ENCODE results near the gene MELK.

Gene MELK

DNA sequence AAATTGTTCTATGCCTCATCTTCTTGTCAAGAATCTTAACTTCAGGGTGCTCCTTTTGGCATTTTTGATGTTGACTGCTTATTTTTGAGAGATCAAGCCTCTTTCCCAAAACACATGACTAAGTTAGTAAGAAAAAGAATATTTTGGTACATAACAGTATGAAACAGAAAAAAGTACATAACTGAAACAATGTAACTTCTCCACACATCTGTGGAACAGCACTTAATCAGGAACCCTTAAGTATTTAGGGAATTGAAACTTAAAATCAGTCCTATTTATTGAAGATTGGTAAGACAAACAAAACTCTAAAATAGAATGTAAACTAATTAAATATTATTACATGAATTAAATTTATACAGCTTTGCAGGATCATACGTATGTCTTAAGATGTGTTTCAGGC is 103.4 kb downstream of the MELK start:
- DNase-seq, result no peak

- DNase-seq, result no peak
Measured at GRCh38 chr9:36676778-36677485, 104.2 kb downstream of the MELK start.

DNA sequence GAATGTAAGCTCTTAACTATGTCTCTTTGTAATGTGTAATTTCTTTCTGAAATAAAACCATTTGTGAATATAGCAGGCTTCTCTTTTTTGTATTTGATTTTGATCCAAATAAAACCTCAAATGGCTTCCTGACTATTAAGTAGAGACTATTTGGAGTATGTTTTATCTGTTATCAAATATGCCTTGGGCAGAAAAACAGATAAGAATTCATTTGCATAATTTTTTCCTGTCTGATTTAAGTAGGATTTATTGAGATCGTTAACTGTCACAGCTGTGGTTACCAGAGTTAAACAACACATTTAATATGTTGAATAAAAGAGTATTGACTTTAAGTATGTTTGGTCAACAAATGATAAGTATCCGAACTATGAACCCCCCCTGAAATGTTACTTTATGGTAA is 104.9 kb downstream of the MELK start:
- DNase-seq, result no peak

DNA sequence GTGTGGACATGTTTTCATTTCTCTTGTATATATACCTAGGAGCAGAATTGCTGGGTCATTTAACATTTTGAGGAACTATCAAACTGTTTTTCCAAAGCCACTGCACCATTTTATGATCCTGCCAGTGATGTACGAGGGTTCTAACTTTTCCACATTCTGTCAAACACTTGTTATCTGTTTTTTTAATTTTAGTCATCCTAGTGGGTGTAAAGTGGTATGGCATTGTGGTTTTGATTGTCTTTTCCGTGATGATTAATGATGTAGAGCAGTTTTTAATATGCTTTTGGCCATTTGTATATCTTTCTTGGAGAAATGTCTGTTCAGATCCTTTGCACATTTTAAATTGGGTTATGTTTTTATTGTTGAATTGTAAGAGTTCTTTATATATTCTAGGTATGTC is 107.0 kb downstream of the MELK start:
- DNase-seq, result no peak

DNA sequence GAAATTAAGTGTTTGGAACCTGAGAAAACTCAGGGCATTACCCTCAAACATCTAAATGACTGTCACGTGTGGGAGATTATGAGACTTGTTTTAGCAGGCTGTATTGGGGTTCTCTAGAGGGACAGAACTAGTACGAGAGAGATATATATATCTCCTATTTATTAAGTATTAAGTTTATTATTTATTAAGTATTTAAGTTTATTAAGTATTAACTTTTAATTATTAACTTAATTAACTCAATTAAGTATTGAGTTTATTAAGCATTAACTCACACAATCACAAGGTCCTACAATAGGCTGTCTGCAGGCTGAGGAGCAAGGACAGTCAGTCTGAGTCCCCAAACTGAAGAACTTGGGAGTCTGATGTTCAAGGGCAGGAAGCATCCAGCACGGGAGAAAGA is 113.8 kb downstream of the MELK start:
- DNase-seq, result no peak

DNA sequence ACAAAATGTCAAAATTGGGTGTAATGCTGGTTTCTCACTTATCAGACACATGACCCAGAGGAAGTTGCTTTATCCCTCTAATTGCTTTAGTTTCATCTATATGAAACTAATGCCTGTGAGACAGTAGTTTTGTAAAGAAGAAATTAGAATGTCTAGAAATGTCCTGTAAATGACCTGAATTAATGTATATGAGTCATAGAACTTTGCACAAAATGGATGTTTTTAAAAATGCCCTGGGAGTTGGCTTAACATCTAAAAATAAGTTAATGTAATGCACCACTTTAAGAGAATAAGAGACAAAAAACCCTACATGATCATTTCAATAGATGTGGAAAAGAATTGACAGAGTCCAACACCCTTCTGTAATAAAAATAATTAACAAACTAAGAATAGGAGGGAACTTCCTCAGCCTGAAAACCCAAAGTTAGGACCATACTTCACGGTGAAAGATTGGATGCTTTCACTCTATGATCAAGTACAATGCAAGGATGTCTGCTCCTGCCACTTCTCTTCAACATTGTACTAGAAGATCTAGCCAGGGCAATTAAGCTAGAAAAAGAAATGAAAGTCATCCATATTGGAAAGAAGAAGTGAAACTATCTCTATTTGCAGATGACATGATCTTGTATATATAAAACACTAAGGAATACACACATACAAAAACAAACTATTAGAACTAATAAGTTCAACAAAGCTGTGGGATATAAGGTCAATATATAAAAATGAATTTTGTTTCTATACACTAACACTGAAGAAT is 117.9 kb downstream of the MELK start:
- DNase-seq, result no peak

DNA sequence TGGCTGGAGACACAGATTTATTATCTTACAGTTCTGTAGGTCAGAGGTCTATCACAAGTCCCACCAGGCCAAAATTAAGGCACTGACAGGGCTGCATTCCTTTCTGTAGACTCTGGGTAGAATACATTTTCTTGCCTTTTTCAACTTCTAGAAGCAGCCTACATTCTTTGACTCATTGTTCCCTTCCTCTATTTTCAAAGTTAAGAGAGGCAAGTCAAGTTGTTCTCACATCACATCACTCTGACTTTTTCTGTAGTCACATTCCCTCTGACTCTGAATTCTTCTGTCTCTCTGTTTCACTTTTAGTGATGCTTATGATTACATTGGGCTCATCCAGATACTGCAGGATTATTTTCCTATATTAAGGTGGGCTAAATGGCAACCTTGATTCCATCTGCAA is 119.0 kb downstream of the MELK start:
- DNase-seq, result no peak

DNA sequence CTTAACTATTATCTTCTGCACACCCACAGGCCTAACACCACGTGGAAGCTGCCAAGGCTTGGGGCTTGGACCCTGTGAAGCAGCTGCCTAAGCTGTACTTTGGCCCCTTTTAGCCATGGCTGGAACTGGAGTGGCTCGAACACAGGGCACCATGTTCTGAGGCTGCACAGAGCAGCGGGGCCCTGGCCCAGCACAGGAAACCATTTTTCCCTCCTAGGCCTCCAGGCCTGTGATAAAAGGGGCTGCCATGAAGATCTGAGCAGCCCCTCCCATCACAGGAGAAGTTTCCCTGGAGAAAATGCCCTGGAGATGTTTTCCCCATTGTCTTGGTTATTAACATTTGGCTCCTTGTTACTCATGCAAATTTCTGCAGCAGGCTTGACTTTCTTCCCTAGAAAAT is 126.3 kb downstream of the MELK start:
- no peak for DNase-seq

DNA sequence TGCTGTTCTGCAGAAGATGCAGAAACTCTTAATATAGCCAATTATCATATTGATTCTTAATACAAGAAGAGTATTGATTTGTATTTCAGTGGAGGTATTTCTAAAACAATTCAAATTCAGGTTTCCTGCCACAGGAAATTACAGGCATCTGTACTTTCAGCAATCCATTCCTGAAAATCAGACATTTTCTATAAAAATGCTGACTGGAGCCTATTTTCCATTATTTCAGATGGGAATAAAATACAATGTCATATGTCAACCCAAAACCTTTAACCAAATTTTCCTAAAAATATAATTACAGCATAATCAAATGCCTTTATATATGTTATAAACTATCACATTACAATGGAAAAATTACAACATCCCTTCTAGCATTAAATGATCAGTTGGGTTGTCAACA is 131.5 kb downstream of the MELK start:
- DNase-seq, result no peak

DNA sequence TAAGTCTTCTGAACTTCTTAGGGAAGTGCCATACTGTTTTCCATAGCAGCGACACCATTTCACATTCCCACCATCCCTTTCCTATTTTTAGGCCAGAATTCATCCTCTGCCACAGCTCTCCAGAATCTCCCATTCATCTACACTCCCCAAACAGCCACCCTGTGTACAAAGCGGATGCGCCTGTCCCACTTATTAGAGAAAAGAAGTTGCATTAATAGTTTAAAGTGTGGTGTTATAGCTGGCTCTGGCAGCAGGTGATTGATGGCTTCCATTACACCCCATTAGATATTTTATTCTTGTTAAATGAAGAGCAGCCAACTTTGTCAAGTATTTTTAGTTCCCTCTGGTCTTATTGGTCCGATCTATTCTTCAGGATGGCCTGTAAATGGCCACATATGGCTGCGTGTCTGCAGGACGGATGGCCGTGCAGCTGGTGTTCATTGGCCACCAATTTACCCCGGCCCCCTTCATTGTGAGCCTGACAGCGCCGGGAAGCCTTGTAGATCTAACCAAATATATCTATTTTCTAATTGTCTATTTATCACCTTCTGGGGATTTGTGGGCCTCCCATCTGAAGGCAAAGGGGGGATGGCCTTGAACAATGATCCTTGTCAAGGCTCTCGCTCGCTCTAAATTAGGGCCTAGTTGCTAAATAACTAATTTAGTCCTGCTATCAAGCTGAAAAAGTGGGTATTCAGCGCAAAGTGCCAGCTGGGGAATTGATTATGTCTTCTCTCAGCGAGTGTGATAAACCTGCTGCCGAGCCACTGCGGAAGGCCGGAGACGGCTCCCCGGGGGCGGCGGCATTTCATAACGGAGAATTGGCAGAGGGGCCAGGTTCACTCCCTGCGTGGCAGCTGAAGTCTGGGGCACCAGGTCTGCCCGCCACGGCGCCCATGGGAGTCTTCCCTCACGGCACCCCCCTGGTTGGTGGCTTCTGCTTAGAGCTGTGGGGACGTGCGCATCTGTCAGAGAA is 141.1 kb downstream of the MELK start:
- no peak for DNase-seq

GRCh38 chr9:36716496-36716895 is 143.8 kb downstream of the MELK start:
- DNase-seq, result no peak

DNA sequence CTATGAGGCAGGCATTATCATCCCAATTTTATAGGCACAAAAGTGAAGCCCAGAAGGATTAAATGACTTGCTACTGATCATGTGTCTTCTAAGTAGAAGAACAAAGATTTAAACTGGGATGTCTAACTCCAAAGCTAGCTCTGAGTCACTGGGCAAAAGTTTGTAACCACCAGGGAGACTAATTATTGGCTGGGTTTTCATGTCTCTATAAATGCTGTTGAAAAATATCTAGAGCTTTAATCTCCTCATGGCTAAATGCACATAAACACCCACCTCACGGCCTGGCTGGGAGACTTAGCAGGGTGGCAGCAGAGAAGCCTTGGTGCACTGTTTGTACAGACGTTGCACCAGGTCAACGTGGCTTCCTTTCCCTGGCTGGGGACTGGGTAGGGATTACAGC is 144.6 kb downstream of the MELK start:
- DNase-seq, result no peak

DNA sequence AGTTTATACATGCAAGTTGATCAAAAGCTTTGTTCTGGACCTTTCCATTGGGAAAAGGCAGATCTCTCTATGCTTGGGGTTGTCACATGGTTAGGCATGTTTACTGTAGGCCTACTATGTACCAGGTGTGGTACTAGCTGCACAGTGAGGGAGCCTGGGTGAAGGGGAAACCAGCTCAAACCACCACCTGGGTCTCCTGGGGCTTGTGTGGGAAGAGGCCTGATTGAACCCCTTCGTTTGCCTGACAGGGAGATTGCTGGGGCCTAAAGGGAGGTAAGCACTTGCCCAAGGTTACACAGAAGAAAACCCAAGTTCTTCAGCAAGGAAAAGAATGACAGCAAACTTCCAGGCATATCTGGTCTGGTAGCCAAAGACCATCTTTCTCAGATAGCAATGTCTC is 145.9 kb downstream of the MELK start:
- DNase-seq, result no peak

GRCh38 chr9:36720043-36720442 is 147.3 kb downstream of the MELK start:
- DNase-seq, result no peak

DNA sequence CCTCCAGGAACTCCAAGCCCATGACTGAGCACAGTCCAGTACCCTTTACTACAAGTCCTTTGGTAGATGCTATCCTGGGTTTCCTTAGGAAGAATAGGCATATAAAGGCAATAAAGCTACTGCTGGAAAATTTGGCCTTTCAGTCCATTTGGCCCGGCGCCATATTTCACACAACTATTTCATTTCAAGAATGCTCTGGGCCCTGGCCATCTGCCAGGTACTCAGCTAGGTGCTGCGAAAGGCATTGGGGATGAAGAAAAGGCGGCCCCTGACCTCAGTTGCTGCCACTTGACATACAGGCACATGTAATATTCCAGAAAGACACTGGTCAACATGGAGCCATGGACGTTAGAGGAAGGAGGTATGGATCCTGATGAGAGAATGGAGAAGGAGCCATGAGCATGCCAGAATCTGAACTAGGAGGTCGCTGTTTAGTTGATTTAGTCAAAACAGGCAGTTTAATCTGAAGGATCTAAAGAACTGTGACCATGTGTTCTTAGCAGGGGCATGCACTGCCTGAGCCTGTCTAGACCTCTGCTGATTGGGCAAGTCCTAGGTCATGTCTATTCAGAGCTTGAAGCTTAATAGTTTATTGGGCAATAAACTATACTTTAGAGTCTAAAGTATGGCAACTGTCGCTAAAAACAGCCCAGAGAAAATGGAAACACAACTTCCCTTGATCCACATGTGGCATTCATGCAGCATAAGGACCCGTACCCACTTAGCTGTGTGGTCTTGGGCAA is 149.3 kb downstream of the MELK start:
- DNase-seq, result no peak

GRCh38 chr9:36725777-36726356 is 153.2 kb downstream of the MELK start:
- DNase-seq, result no peak
